HUES48 (cell line): ENCODE measurements around the gene CTNND2.
A peak's percentile ranks its signal among the peaks of the same experiment; 100 is the strongest.

Source experiments
- H3K27ac ChIP-seq: one replicate; pipeline ENCODE4 v1.7.0; 2013; ENCODE audit warnings: low read depth, low read length, inconsistent platforms
- H3K27me3 ChIP-seq: 2 replicates; pipeline ENCODE4 v1.6.1; 2013; ENCODE audit warnings: mild to moderate bottlenecking, low read length; ENCODE audit not compliant: control insufficient read depth, insufficient read depth
- H3K36me3 ChIP-seq: 2 replicates; pipeline ENCODE4 v1.6.1; 2013; ENCODE audit warnings: low read length; ENCODE audit not compliant: control insufficient read depth, insufficient read depth
- H3K4me1 ChIP-seq: 2 replicates; pipeline ENCODE4 v1.6.1; 2013; ENCODE audit warnings: mild to moderate bottlenecking, low read length; ENCODE audit not compliant: control insufficient read depth, insufficient read depth
- H3K4me3 ChIP-seq: 2 replicates; pipeline ENCODE4 v1.5.1; 2013; ENCODE audit warnings: mild to moderate bottlenecking, low read depth, low read length
- H3K9ac ChIP-seq: 2 replicates; pipeline ENCODE4 v1.6.1; 2013; ENCODE audit warnings: mild to moderate bottlenecking, low read depth, low read length, moderate library complexity
- H3K9me3 ChIP-seq: 2 replicates; pipeline ENCODE4 v1.6.1; 2013; ENCODE audit warnings: low read length; ENCODE audit not compliant: control insufficient read depth, insufficient read depth

The CTNND2 gene

GRCh38 chr5:11560915-11561697 is 343.1 kb downstream of the CTNND2 start:
- Histone ChIP-seq H3K27me3 (no peaks in the 10 kb centered on the region), H3K27ac (no peak overlapping the region), H3K9me3 (no peaks in the 10 kb centered on the region), H3K4me1 (no peaks in the 10 kb centered on the region), H3K9ac (no peak overlapping the region), H3K36me3 (no peaks in the 10 kb centered on the region), H3K4me3 (no peak overlapping the region)

GRCh38 chr5:11557063-11557462 is 347.2 kb downstream of the CTNND2 start:
- no peak overlapping the region for H3K27ac ChIP-seq
- no peak overlapping the region for H3K4me3 ChIP-seq
- H3K4me1 ChIP-seq = no peaks in the 10 kb centered on the region
- H3K9me3 ChIP-seq = no peaks in the 10 kb centered on the region
- H3K36me3 ChIP-seq = no peaks in the 10 kb centered on the region
- H3K27me3 ChIP-seq = no peaks in the 10 kb centered on the region
- no peak overlapping the region for H3K9ac ChIP-seq

GRCh38 chr5:11555171-11555570 is 349.1 kb downstream of the CTNND2 start:
- Histone ChIP-seq H3K36me3 (no peaks in the 10 kb centered on the region), H3K27me3 (no peaks in the 10 kb centered on the region), H3K27ac (no peak overlapping the region), H3K4me1 (no peaks in the 10 kb centered on the region), H3K9me3 (no peaks in the 10 kb centered on the region), H3K9ac (no peak overlapping the region), H3K4me3 (no peak overlapping the region)

- Histone ChIP-seq H3K27ac (no peak overlapping the region), H3K4me3 (no peak overlapping the region), H3K36me3 (no peaks in the 10 kb centered on the region), H3K9ac (no peak overlapping the region), H3K9me3 (no peaks in the 10 kb centered on the region), H3K27me3 (no peaks in the 10 kb centered on the region), H3K4me1 (no peaks in the 10 kb centered on the region)
Observed at GRCh38 chr5:11547730-11548129, 356.5 kb downstream of the CTNND2 start.

- Histone ChIP-seq H3K27me3 (no peaks in the 10 kb centered on the region), H3K4me3 (no peak overlapping the region), H3K36me3 (no peaks in the 10 kb centered on the region), H3K27ac (no peak overlapping the region), H3K9ac (no peak overlapping the region), H3K9me3 (no peaks in the 10 kb centered on the region), H3K4me1 (no peaks in the 10 kb centered on the region)
Observed at GRCh38 chr5:11547140-11547539, 357.1 kb downstream of the CTNND2 start.

GRCh38 chr5:11540112-11540511 is 364.1 kb downstream of the CTNND2 start:
- Histone ChIP-seq H3K27ac (no peak overlapping the region), H3K27me3 (no peaks in the 10 kb centered on the region), H3K4me3 (no peak overlapping the region), H3K9me3 (no peaks in the 10 kb centered on the region), H3K9ac (no peak overlapping the region), H3K36me3 (no peaks in the 10 kb centered on the region), H3K4me1 (peaks cover 9% of the 10 kb centered on the region)

- H3K4me3 ChIP-seq = no peak overlapping the region
- H3K9ac ChIP-seq = no peak overlapping the region
- H3K27ac ChIP-seq = no peak overlapping the region
- H3K36me3 ChIP-seq = no peaks in the 10 kb centered on the region
- H3K4me1 ChIP-seq = peaks cover 31% of the 10 kb centered on the region
- no peaks in the 10 kb centered on the region for H3K27me3 ChIP-seq
- no peaks in the 10 kb centered on the region for H3K9me3 ChIP-seq
Observed at GRCh38 chr5:11531811-11532555, 372.3 kb downstream of the CTNND2 start.

- Histone ChIP-seq H3K9me3 (no peaks in the 10 kb centered on the region), H3K27me3 (no peaks in the 10 kb centered on the region), H3K27ac (no peak overlapping the region), H3K4me1 (peaks cover 49% of the 10 kb centered on the region), H3K36me3 (no peaks in the 10 kb centered on the region), H3K9ac (no peak overlapping the region), H3K4me3 (no peak overlapping the region)
Observed at GRCh38 chr5:11528720-11529119, 375.5 kb downstream of the CTNND2 start.

- Histone ChIP-seq H3K9ac (no peak overlapping the region), H3K4me3 (no peak overlapping the region), H3K36me3 (no peaks in the 10 kb centered on the region), H3K9me3 (no peaks in the 10 kb centered on the region), H3K27ac (no peak overlapping the region), H3K4me1 (peaks cover 48% of the 10 kb centered on the region), H3K27me3 (no peaks in the 10 kb centered on the region)
Observed at GRCh38 chr5:11527652-11528349, 376.4 kb downstream of the CTNND2 start.

- H3K9ac ChIP-seq = no peak overlapping the region
- H3K9me3 ChIP-seq = no peaks in the 10 kb centered on the region
- H3K4me3 ChIP-seq = no peak overlapping the region; the same call in 1 of the 2 replicates
- H3K4me1 ChIP-seq = peaks cover 36% of the 10 kb centered on the region
- no peaks in the 10 kb centered on the region for H3K36me3 ChIP-seq
- H3K27ac ChIP-seq = peak overlapping the region; percentile 61
- H3K27me3 ChIP-seq = no peaks in the 10 kb centered on the region
Observed at GRCh38 chr5:11525020-11525419, 379.2 kb downstream of the CTNND2 start.

- Histone ChIP-seq H3K4me3 (no peak overlapping the region), H3K27ac (peak overlapping the region; percentile 61), H3K9me3 (no peaks in the 10 kb centered on the region), H3K9ac (no peak overlapping the region), H3K36me3 (no peaks in the 10 kb centered on the region), H3K27me3 (no peaks in the 10 kb centered on the region), H3K4me1 (peaks cover 30% of the 10 kb centered on the region)
Observed at GRCh38 chr5:11524188-11524587, 380.1 kb downstream of the CTNND2 start.
